GM12878 (cell line): Measurements from ENCODE around the gene SLC38A9. TPM values are rescaled to one million over a fixed set of nuclear protein-coding genes. Genes with fewer than 3 reads are reported as not detected.

Source experiments
- ATAC-seq: fragments of 200-7000 bp; cut with Tn5 transposase; 3 replicates; pipeline ENCODE4 v1.9.1; 2020; ENCODE audit warnings: mild to moderate bottlenecking, moderate library complexity
- BruUV-seq: library from RNA; stranded (reverse); fragments of 400-500 nt; replicated peaks from 2 replicates; lab custom pipeline; 2021; lab: Mats Ljungman, UMichigan
- CTCF ChIA-PET: fragments of 300-600 bp; sonication (Branson Sonifier 250); formaldehyde crosslinking; extraction: SDS; loops from one replicate; lab custom pipeline; 2021; ENCODE audit warnings: inconsistent platforms; lab: Yijun Ruan, JAX
- POLR2A ChIA-PET: fragments of 350-600 bp; formaldehyde crosslinking; extraction: SDS; loops from one replicate; lab custom pipeline; 2021; ENCODE audit warnings: inconsistent platforms; lab: Charles Lee
- RAD21 ChIA-PET: fragments of 300-600 bp; sonication (Branson Sonifier 250); formaldehyde crosslinking; loops from one replicate; lab custom pipeline; 2023; ENCODE audit warnings: antibody characterized with exemption; ENCODE audit not compliant: unreplicated experiment; lab: Charles Lee
- SMC1A ChIA-PET: fragments of 300-600 bp; sonication (Branson Sonifier 250); formaldehyde crosslinking; loops from one replicate; lab custom pipeline; 2023; ENCODE audit not compliant: unreplicated experiment, uncharacterized antibody; lab: Charles Lee
- DNase-seq: peaks from one replicate; pipeline ENCODE4 v3.0.0-alpha.2; 2011; ENCODE audit warnings: low read depth, low spot score
- FAIRE-seq: peaks from 3 replicates; lab custom pipeline; 2011; peaks lifted over from hg19 to GRCh38; lab: Jason Lieb, UNC
- H2AFZ ChIP-seq: 2 replicates; pipeline ENCODE4 v1.6.0; 2011; ENCODE audit warnings: low read depth, low read length, control low read depth; ENCODE audit not compliant: control insufficient read depth
- H3K27ac ChIP-seq: 2 replicates; pipeline ENCODE4 v1.5.1; 2011; ENCODE audit warnings: control low read depth; ENCODE audit not compliant: control insufficient read depth, insufficient read depth
- H3K27me3 ChIP-seq, 2 experiments: replicated peaks in 1 of 2; 2 replicates each; pipeline versions ENCODE4 v1.6.0 to v1.6.1; 2011; ENCODE audit warnings: low read length in 1 of 2; ENCODE audit not compliant: control insufficient read depth in 2 of 2, insufficient read depth in 2 of 2
- H3K36me3 ChIP-seq, 2 experiments: 2 replicates each; pipeline ENCODE4 v1.5.1; 2011; ENCODE audit warnings: low read length in 1 of 2; ENCODE audit not compliant: control insufficient read depth in 2 of 2, insufficient read depth in 2 of 2
- H3K4me1 ChIP-seq: 2 replicates; pipeline ENCODE4 v1.6.1; 2011; ENCODE audit warnings: mild to moderate bottlenecking, low read length, moderate library complexity, mixed read lengths; ENCODE audit not compliant: control insufficient read depth, insufficient read depth
- H3K4me2 ChIP-seq: 2 replicates; pipeline ENCODE4 v1.6.0; 2011; ENCODE audit warnings: control low read depth; ENCODE audit not compliant: control insufficient read depth, insufficient read depth
- H3K4me3 ChIP-seq: fragments of 200-600 bp; sonication (generic); 2 replicates; pipeline ENCODE4 v1.5.1; 2016
- H3K79me2 ChIP-seq: 2 replicates; pipeline ENCODE4 v1.6.0; 2011; ENCODE audit warnings: low read length; ENCODE audit not compliant: control insufficient read depth, insufficient read depth
- H3K9ac ChIP-seq: 2 replicates; pipeline ENCODE4 v1.8.0; 2011; ENCODE audit warnings: low read length, control low read depth, mixed read lengths; ENCODE audit not compliant: control insufficient read depth, insufficient read depth
- H3K9me3 ChIP-seq: replicated peaks from 3 replicates; pipeline ENCODE4 v1.5.1; 2011; ENCODE audit warnings: mild to moderate bottlenecking, low read length; ENCODE audit not compliant: control insufficient read depth, insufficient read depth
- H4K20me1 ChIP-seq: 2 replicates; pipeline ENCODE4 v1.6.0; 2011; ENCODE audit not compliant: control insufficient read depth, insufficient read depth
- BMI1 ChIP-seq: fragments of 450-650 bp; IDR thresholded peaks from 2 replicates; pipeline ENCODE4 v1.6.1; 2016; ENCODE audit warnings: mild to moderate bottlenecking, moderate library complexity, borderline replicate concordance
- BRCA1 ChIP-seq: IDR thresholded peaks from 2 replicates; pipeline ENCODE4 v1.6.1; 2011; ENCODE audit warnings: low read depth, low read length, improper control_type of control experiment
- FOXK2 ChIP-seq: fragments of 450-650 bp; IDR thresholded peaks from 2 replicates; pipeline ENCODE4 v1.6.1; 2017; ENCODE audit warnings: mild to moderate bottlenecking, moderate library complexity
- HCFC1 ChIP-seq: fragments of 150-350 bp; IDR thresholded peaks from 2 replicates; pipeline ENCODE4 v1.6.1; 2014; ENCODE audit warnings: low read length
- RUNX3 ChIP-seq: IDR thresholded peaks from 2 replicates; pipeline ENCODE4 v1.6.1; 2012; ENCODE audit warnings: low read length, inconsistent platforms
- TBL1XR1 ChIP-seq: IDR thresholded peaks from 2 replicates; pipeline ENCODE4 v1.6.1; 2012; ENCODE audit warnings: low read depth, low read length, improper control_type of control experiment
- ZBED1 ChIP-seq: IDR thresholded peaks from 2 replicates; pipeline ENCODE4 v1.6.1; 2016; ENCODE audit warnings: borderline replicate concordance
- WGBS: methylation state at CpG from one replicate; pipeline ENCODE4 v1.1.6; 2016; ENCODE audit warnings: low lambda C conversion rate; ENCODE audit not compliant: insufficient replicate concordance, insufficient coverage; ENCODE audit errors: missing lambda C conversion rate; 5-methylcytosine and 5-hydroxymethylcytosine counted together
- in situ Hi-C: fragments of 300-500 bp; cut with MboI; formaldehyde crosslinking; loops from 9 replicates; pipeline ENCODE4 v1.14.3; 2018; ENCODE audit warnings: mixed read lengths
- intact Hi-C: fragments of 100-400 bp; cut with micrococcal nuclease; formaldehyde crosslinking; loops from one replicate; pipeline ENCODE4 v1.14.2; 2022; ENCODE audit not compliant: unreplicated experiment
- polyA plus RNA-seq, 11 experiments: library from polyadenylated mRNA; depleted of rRNA in 4 of 11; unstranded in 6 of 11; stranded (reverse) in 5 of 11; fragments of >200 nt; fragmentation: Nextera tagmentation in 4 of 11; fragmentation: Illumina TruSeq in 1 of 11; extraction: Ambion mirVana in 4 of 11; extraction: Trizol in 1 of 11; gene quantifications; 1 replicate in 1 of 11; 2 replicates in 10 of 11; pipeline versions ENCODE4 v1.2.1 to v1.2.3, GENCODE V29; 2011 to 2016; ENCODE audit warnings: inconsistent platforms in 2 of 11, missing spikeins in 2 of 11, low read depth in 1 of 11
- total RNA-seq, 4 experiments: library from RNA; depleted of rRNA in 3 of 4; stranded (reverse); fragments of >200 nt in 3 of 4; fragmentation: Illumina TruSeq in 1 of 4; extraction: Trizol in 1 of 4; gene quantifications; 2 replicates each; pipeline versions ENCODE4 v1.2.1 to v1.2.3, GENCODE V29; 2013 to 2021
- TF ChIP-seq, protein P1 (sequence below): IDR thresholded peaks from 2 replicates; pipeline ENCODE4 v1.6.1; 2012; ENCODE audit warnings: low read length, inconsistent platforms

Gene SLC38A9
- total and polyA plus RNA-seq, 10 of the 15 experiments (the other 5 are each of a cell fraction or from before 2014, with no cell fraction given) = 8.5 to 35.1 (median 23.0) TPM

- peaks cover 0 to 2% of the 10 kb centered on the region in 2 experiments; a peak in 1 of 4 replicates for H3K36me3 ChIP-seq
- H3K4me1 ChIP-seq = peaks cover 8% of the 10 kb centered on the region; the same call in 1 of the 2 replicates
- H3K79me2 ChIP-seq = no peaks in the 10 kb centered on the region
- FAIRE-seq (no peak), ATAC-seq (no peak; the same call in 2 of the 3 replicates), DNase-seq (no peak)
- ChIA-PET POLR2A (no interaction called here), SMC1A (interaction anchor here (0.8 to 0.9 kb wide), 2 partner anchors 9 to 14 kb away, joined by 3 to 4 read pairs; no protein-coding TSS in a partner anchor), RAD21 (no interaction called here), CTCF (interaction anchor here (0.8 to 2.0 kb wide), 2 partner anchors 14 to 54 kb away, joined by 4 read pairs; no protein-coding TSS in a partner anchor)
- H3K4me3 ChIP-seq = no peak overlapping the region
- H3K9me3 ChIP-seq = no peaks in the 10 kb centered on the region
- no peak overlapping the region for H3K9ac ChIP-seq
- in situ Hi-C loops (no loop called here), intact Hi-C loops (no loop called here)
- no peak overlapping the region for H3K27ac ChIP-seq
- no peak for TF ChIP-seq ZBED1
- peak; percentile 53; the same call in 1 of the 2 replicates for TF ChIP-seq RUNX3
- no peak for TF ChIP-seq HCFC1
- TF ChIP-seq, protein P1, sequence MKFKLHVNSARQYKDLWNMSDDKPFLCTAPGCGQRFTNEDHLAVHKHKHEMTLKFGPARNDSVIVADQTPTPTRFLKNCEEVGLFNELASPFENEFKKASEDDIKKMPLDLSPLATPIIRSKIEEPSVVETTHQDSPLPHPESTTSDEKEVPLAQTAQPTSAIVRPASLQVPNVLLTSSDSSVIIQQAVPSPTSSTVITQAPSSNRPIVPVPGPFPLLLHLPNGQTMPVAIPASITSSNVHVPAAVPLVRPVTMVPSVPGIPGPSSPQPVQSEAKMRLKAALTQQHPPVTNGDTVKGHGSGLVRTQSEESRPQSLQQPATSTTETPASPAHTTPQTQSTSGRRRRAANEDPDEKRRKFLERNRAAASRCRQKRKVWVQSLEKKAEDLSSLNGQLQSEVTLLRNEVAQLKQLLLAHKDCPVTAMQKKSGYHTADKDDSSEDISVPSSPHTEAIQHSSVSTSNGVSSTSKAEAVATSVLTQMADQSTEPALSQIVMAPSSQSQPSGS = no peak
- no peak for TF ChIP-seq BMI1
- no peak for TF ChIP-seq TBL1XR1
- no peak for TF ChIP-seq BRCA1
- TF ChIP-seq FOXK2 = no peak
- H3K4me2 ChIP-seq = no peak overlapping the region
- no TSS peak for BruUV-seq
- no peak overlapping the region for H2AFZ ChIP-seq
- no peaks in the 10 kb centered on the region for H3K27me3 ChIP-seq
- H4K20me1 ChIP-seq = no peaks in the 10 kb centered on the region
- WGBS = 35% methylated on average over 4 of the region's 4 CpGs
These were observed 73.7 kb downstream of the SLC38A9 start for GRCh38 chr5:55638455-55638854.
